K562 (cell line): ENCODE data around the gene NPDC1. TPM values are rescaled to one million over a fixed set of nuclear protein-coding genes. Genes with fewer than 3 reads are reported as not detected.

Experiments used
- ADNP ChIP-seq: fragments of 200-800 bp; sonication (Bioruptor generic); IDR thresholded peaks from 2 replicates; pipeline ENCODE4 v1.6.1; 2016; ENCODE audit warnings: missing genetic modification characterization, missing compliant biosample characterization
- ARID4B ChIP-seq: sonication (generic); formaldehyde crosslinking; IDR thresholded peaks from 2 replicates; pipeline ENCODE4 v1.8.0; 2022; ENCODE audit warnings: mild to moderate bottlenecking, missing genetic modification reagents
- KDM2B ChIP-seq: fragments of 250-450 bp; sonication (Bioruptor Pico); IDR thresholded peaks from 2 replicates; pipeline ENCODE4 v1.8.0; 2021; ENCODE audit warnings: mild to moderate bottlenecking, moderate library complexity
- MCM5 ChIP-seq: fragments of 450-650 bp; IDR thresholded peaks from 2 replicates; pipeline ENCODE4 v1.6.1; 2016; ENCODE audit warnings: low read depth
- RBBP5 ChIP-seq: fragments of 200-600 bp; sonication (generic); IDR thresholded peaks from 2 replicates; pipeline ENCODE4 v1.6.1; 2012; ENCODE audit warnings: borderline replicate concordance, mild to moderate bottlenecking, low read length, control low read depth, inconsistent platforms; ENCODE audit not compliant: insufficient read depth, poor library complexity, severe bottlenecking
- SIX5 ChIP-seq, 2 experiments: IDR thresholded peaks; 2 replicates each; pipeline ENCODE4 v1.6.1; 2011; ENCODE audit warnings: low read length in 2 of 2, borderline replicate concordance in 1 of 2, low read depth in 1 of 2, mild to moderate bottlenecking in 1 of 2, moderate library complexity in 1 of 2; ENCODE audit not compliant: insufficient read depth in 1 of 2
- TFAP4 ChIP-seq: sonication (generic); formaldehyde crosslinking; IDR thresholded peaks from 2 replicates; pipeline ENCODE4 v1.8.0; 2022; ENCODE audit warnings: missing genetic modification reagents, mild to moderate bottlenecking, moderate library complexity, borderline replicate concordance
- UBTF ChIP-seq, 2 experiments: IDR thresholded peaks; 2 replicates each; pipeline ENCODE4 v1.6.1; 2012; ENCODE audit warnings: improper control_type of control experiment in 2 of 2, low read depth in 2 of 2, low read length in 2 of 2, borderline replicate concordance in 1 of 2
- ZBTB1 ChIP-seq: sonication (generic); formaldehyde crosslinking; IDR thresholded peaks from 2 replicates; pipeline ENCODE4 v1.8.1; 2023; ENCODE audit warnings: missing genetic modification reagents, low read depth, mild to moderate bottlenecking, borderline replicate concordance
- ZFP91 ChIP-seq: sonication (generic); formaldehyde crosslinking; IDR thresholded peaks from 2 replicates; pipeline ENCODE4 v1.8.0; 2022; ENCODE audit warnings: mild to moderate bottlenecking, missing genetic modification reagents
- ZNF174 ChIP-seq: fragments of 250-450 bp; sonication (Bioruptor Pico); IDR thresholded peaks from 2 replicates; pipeline ENCODE4 v1.4.0; 2020; ENCODE audit warnings: mild to moderate bottlenecking
- polyA plus RNA-seq, 8 experiments: library from polyadenylated mRNA; depleted of rRNA in 4 of 8; stranded (reverse) in 5 of 8; unstranded in 3 of 8; fragments of >200 nt; fragmentation: Nextera tagmentation in 2 of 8; fragmentation: Illumina TruSeq in 1 of 8; extraction: Ambion mirVana in 2 of 8; extraction: Trizol in 1 of 8; gene quantifications; 2 replicates each; pipeline versions ENCODE4 v1.2.1 to v1.2.3, GENCODE V29; 2011 to 2014; ENCODE audit warnings: inconsistent platforms in 1 of 8, missing spikeins in 1 of 8
- total RNA-seq, 7 experiments: library from RNA; depleted of rRNA in 6 of 7; stranded (reverse); fragments of >200 nt in 6 of 7; fragmentation: Illumina TruSeq in 2 of 7; extraction: Trizol in 2 of 7; gene quantifications; 2 replicates each; pipeline versions ENCODE4 v1.2.1 to v1.2.3, GENCODE V29; 2011 to 2021; ENCODE audit warnings: low replicate concordance in 1 of 7

The NPDC1 gene
- total and polyA plus RNA-seq, 9 of the 15 experiments (the other 6 are each of a cell fraction or from before 2014, with no cell fraction given): 0.06 to 2.1 (median 0.53) TPM; not detected in 3

- 0 out of 2 replicates have a peak, but pooled peaks have one; percentile 39 for TF ChIP-seq ARID4B
- TF ChIP-seq KDM2B: peak; percentile 89
- no peak for TF ChIP-seq MCM5
- peak; percentile 69 to 83; a peak in 2 of 4 replicates for TF ChIP-seq UBTF (IDR thresholded peaks at IDR 0.05; ENCODE audit: borderline replicate concordance in 1 of 2, low read depth in 2 of 2, low read length in 2 of 2)
- TF ChIP-seq RBBP5: peak; percentile 42
- TF ChIP-seq ZFP91 (CRISPR knock-in tag): no peak
- TF ChIP-seq SIX5 (IDR thresholded peaks at IDR 0.05; ENCODE audit: borderline replicate concordance in 1 of 2, insufficient read depth in 1 of 2, low read depth in 1 of 2, low read length in 2 of 2): no peak
- 0 out of 2 replicates have a peak, but pooled peaks have one; percentile 16 for TF ChIP-seq ZBTB1 (CRISPR knock-in tag)
- TF ChIP-seq TFAP4 (CRISPR knock-in tag): peak; percentile 52
- no peak for TF ChIP-seq ZNF174 (CRISPR knock-in tag)
- TF ChIP-seq ADNP: no peak
Measured at GRCh38 chr9:137069508-137070091, 23.6 kb upstream of the NPDC1 start (continued).
